CD14-positive monocyte (primary cell): ENCODE data around the gene RAB44. TPM values are rescaled to one million over a fixed set of nuclear protein-coding genes. Genes with fewer than 3 reads are reported as not detected.

Experiments
- DNase-seq, 3 donors: peaks; one replicate each; pipeline ENCODE4 v3.0.0-alpha.2; 2011 to 2022
- H2AFZ ChIP-seq: 2 replicates; pipeline ENCODE4 v1.6.0; 2012; ENCODE audit warnings: mild to moderate bottlenecking, low read depth, low read length, inconsistent platforms; ENCODE audit not compliant: insufficient read depth, poor library complexity, severe bottlenecking
- H3K27ac ChIP-seq, 2 donors: 1 replicate in 1 of 2; 2 replicates in 1 of 2; pipeline ENCODE4 v1.5.1; 2012 to 2013; ENCODE audit warnings: low read length in 2 of 2, control low read depth in 1 of 2, inconsistent platforms in 1 of 2, low read depth in 1 of 2, mild to moderate bottlenecking in 1 of 2
- H3K27me3 ChIP-seq, 2 donors: one replicate each; pipeline versions ENCODE4 v1.6.0 to v1.6.1; 2011 to 2013; ENCODE audit warnings: low read length in 2 of 2; ENCODE audit not compliant: control insufficient read depth in 2 of 2, insufficient read depth in 2 of 2
- H3K36me3 ChIP-seq, 2 donors: replicated peaks in 1 of 2; 1 replicate in 1 of 2; 2 replicates in 1 of 2; pipeline versions ENCODE4 v1.5.1 to v1.6.1; 2012 to 2013; ENCODE audit warnings: low read length in 2 of 2, control low read depth in 1 of 2, inconsistent platforms in 1 of 2, mild to moderate bottlenecking in 1 of 2; ENCODE audit not compliant: insufficient read depth in 2 of 2, control insufficient read depth in 1 of 2
- H3K4me1 ChIP-seq, 2 donors: 1 replicate in 1 of 2; 2 replicates in 1 of 2; pipeline versions ENCODE4 v1.5.1 to v1.6.1; 2012 to 2013; ENCODE audit warnings: low read length in 2 of 2, control low read depth in 1 of 2, inconsistent platforms in 1 of 2, mild to moderate bottlenecking in 1 of 2, moderate library complexity in 1 of 2; ENCODE audit not compliant: insufficient read depth in 2 of 2, control insufficient read depth in 1 of 2
- H3K4me2 ChIP-seq: replicated peaks from 2 replicates; pipeline ENCODE3; 2012; ENCODE audit warnings: low read length, moderate library complexity, mild to moderate bottlenecking; ENCODE audit not compliant: poor library complexity, severe bottlenecking; ENCODE audit errors: extremely low read depth
- H3K4me3 ChIP-seq, 3 experiments: fragments of 200-600 bp in 1 of 3; sonication (generic) in 1 of 3; replicated peaks in 1 of 3; 1 replicate in 2 of 3; 2 replicates in 1 of 3; pipeline ENCODE4 v1.5.1; 2011 to 2013; ENCODE audit warnings: low read length in 3 of 3, mild to moderate bottlenecking in 3 of 3, control low read depth in 2 of 3, low read depth in 2 of 3, inconsistent platforms in 1 of 3, moderate library complexity in 1 of 3
- H3K79me2 ChIP-seq: 2 replicates; pipeline ENCODE4 v1.6.0; 2012; ENCODE audit warnings: mild to moderate bottlenecking, control low read depth, inconsistent platforms, low read length, moderate library complexity; ENCODE audit not compliant: insufficient read depth
- H3K9ac ChIP-seq: 2 replicates; pipeline ENCODE4 v1.6.0; 2017; ENCODE audit warnings: low read length, mild to moderate bottlenecking; ENCODE audit not compliant: insufficient read depth, poor library complexity, severe bottlenecking
- H3K9me3 ChIP-seq, 2 donors: replicated peaks in 1 of 2; 1 replicate in 1 of 2; 2 replicates in 1 of 2; pipeline versions ENCODE4 v1.5.1 to v1.6.1; 2012 to 2013; ENCODE audit warnings: low read length in 2 of 2, control low read depth in 1 of 2; ENCODE audit not compliant: control insufficient read depth in 1 of 2, insufficient read depth in 1 of 2
- H4K20me1 ChIP-seq: 2 replicates; pipeline ENCODE4 v1.6.0; 2012; ENCODE audit warnings: mild to moderate bottlenecking, low read length, control low read depth, moderate library complexity; ENCODE audit not compliant: insufficient read depth
- H3K27ac Mint-ChIP-seq, 7 donors: one replicate each; pipeline ENCODE4 v1.8.0; 2020; ENCODE audit warnings: mild to moderate bottlenecking in 7 of 7, mixed read lengths in 7 of 7, moderate library complexity in 6 of 7, inconsistent platforms in 2 of 7
- H3K27me3 Mint-ChIP-seq, 3 donors: one replicate each; pipeline ENCODE4 v1.8.0; 2021 to 2022; ENCODE audit warnings: low read depth in 3 of 3, mild to moderate bottlenecking in 3 of 3, mixed read lengths in 3 of 3, moderate library complexity in 3 of 3, inconsistent platforms in 1 of 3
- H3K36me3 Mint-ChIP-seq, 2 donors: one replicate each; pipeline ENCODE4 v1.8.0; 2020; ENCODE audit warnings: mixed read lengths in 2 of 2, inconsistent platforms in 1 of 2, mild to moderate bottlenecking in 1 of 2
- H3K4me1 Mint-ChIP-seq: one replicate; pipeline ENCODE4 v1.8.0; 2020; ENCODE audit warnings: mild to moderate bottlenecking, mixed read lengths
- H3K4me3 Mint-ChIP-seq, 2 donors: one replicate each; pipeline ENCODE4 v1.8.0; 2020; ENCODE audit warnings: mild to moderate bottlenecking in 2 of 2, mixed read lengths in 2 of 2, moderate library complexity in 1 of 2
- H3K9me3 Mint-ChIP-seq, 7 donors: one replicate each; pipeline ENCODE4 v1.8.0; 2020 to 2022; ENCODE audit warnings: mixed read lengths in 7 of 7, mild to moderate bottlenecking in 6 of 7, moderate library complexity in 6 of 7, inconsistent platforms in 2 of 7
- WGBS: methylation state at CpG from one replicate; pipeline ENCODE4 v1.1.5; 2013; ENCODE audit warnings: missing lambda C conversion rate; ENCODE audit not compliant: insufficient coverage; 5-methylcytosine and 5-hydroxymethylcytosine counted together
- intact Hi-C, 2 donors: fragments of 100-400 bp; cut with micrococcal nuclease; formaldehyde crosslinking; loops; one replicate each; pipeline versions ENCODE4 v1.15.0 to v1.15.1; 2023
- polyA plus RNA-seq, 3 donors: library from polyadenylated mRNA; depleted of rRNA in 1 of 3; unstranded in 2 of 3; stranded (reverse) in 1 of 3; fragments of 300-500 nt in 2 of 3; fragments of >200 nt in 1 of 3; fragmentation: Illumina TruSeq in 2 of 3; gene quantifications; 1 replicate in 2 of 3; 2 replicates in 1 of 3; pipeline ENCODE4 v1.2.3, GENCODE V29; 2012 to 2021
- TF ChIP-seq, protein P1 (sequence below): fragments of 200-600 bp; IDR thresholded peaks from one replicate; pipeline ENCODE4 v1.8.0; 2022; ENCODE audit warnings: antibody characterized with exemption, mild to moderate bottlenecking

RAB44 gene
- polyA plus RNA-seq, 3 donors = 1.5 to 18.0 (median 1.9) TPM

- Mint-ChIP-seq H3K9me3 (peaks cover 2 to 4% (median 3%) of the 10 kb centered on the region in 7 donors), H3K27ac (peak overlapping the region in 4 of 7 donors; percentile 9 to 87 (median 76))
These were observed 31.5 kb downstream of the RAB44 start for GRCh38 chr6:36729161-36729524.

GRCh38 chr6:36730424-36731380 lies 33.1 kb downstream of the RAB44 start:
- H3K4me1 Mint-ChIP-seq = peaks cover 59% of the 10 kb centered on the region

More at GRCh38 chr6:36729161-36729524, 31.5 kb downstream of the RAB44 start:
- H3K9ac ChIP-seq = no peak overlapping the region
- H3K36me3 ChIP-seq = peaks cover 37 to 63% of the 10 kb centered on the region in 2 donors
- intact Hi-C loops = no loop called here
- H3K27me3 ChIP-seq = no peaks in the 10 kb centered on the region
- no peak overlapping the region for H2AFZ ChIP-seq
- TF ChIP-seq, protein P1, sequence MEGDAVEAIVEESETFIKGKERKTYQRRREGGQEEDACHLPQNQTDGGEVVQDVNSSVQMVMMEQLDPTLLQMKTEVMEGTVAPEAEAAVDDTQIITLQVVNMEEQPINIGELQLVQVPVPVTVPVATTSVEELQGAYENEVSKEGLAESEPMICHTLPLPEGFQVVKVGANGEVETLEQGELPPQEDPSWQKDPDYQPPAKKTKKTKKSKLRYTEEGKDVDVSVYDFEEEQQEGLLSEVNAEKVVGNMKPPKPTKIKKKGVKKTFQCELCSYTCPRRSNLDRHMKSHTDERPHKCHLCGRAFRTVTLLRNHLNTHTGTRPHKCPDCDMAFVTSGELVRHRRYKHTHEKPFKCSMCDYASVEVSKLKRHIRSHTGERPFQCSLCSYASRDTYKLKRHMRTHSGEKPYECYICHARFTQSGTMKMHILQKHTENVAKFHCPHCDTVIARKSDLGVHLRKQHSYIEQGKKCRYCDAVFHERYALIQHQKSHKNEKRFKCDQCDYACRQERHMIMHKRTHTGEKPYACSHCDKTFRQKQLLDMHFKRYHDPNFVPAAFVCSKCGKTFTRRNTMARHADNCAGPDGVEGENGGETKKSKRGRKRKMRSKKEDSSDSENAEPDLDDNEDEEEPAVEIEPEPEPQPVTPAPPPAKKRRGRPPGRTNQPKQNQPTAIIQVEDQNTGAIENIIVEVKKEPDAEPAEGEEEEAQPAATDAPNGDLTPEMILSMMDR = no peak
- H4K20me1 ChIP-seq = no peaks in the 10 kb centered on the region
- DNase-seq = peak in 1 of 3 donors; percentile 55
- no peak overlapping the region for H3K4me3 ChIP-seq
- peaks cover 0 to 3% (median 3%) of the 10 kb centered on the region in 3 donors for H3K27me3 Mint-ChIP-seq
- H3K4me1 ChIP-seq = peaks cover 25 to 31% of the 10 kb centered on the region in 2 donors
- peaks cover 19% of the 10 kb centered on the region for H3K79me2 ChIP-seq
- H3K4me2 ChIP-seq = no peak overlapping the region
- peaks cover 0 to 4% of the 10 kb centered on the region in 2 donors for H3K9me3 ChIP-seq
- 83% methylated on average over 1 of the region's 3 CpGs for WGBS
- peaks cover 52 to 94% of the 10 kb centered on the region in 2 donors for H3K36me3 Mint-ChIP-seq
- H3K27ac ChIP-seq = no peak overlapping the region
- no peak overlapping the region for H3K4me3 Mint-ChIP-seq
- peaks cover 46% of the 10 kb centered on the region for H3K4me1 Mint-ChIP-seq

More at GRCh38 chr6:36730424-36731380, 33.1 kb downstream of the RAB44 start:
- H3K27ac Mint-ChIP-seq = peak overlapping the region in 3 of 7 donors; percentile 12 to 47 (median 42)
- Histone ChIP-seq H3K27ac (no peak overlapping the region), H3K27me3 (no peaks in the 10 kb centered on the region), H3K4me1 (peaks cover 40 to 46% of the 10 kb centered on the region in 2 donors), H3K36me3 (peaks cover 33 to 50% of the 10 kb centered on the region in 2 donors), H3K9me3 (peaks cover 0 to 4% of the 10 kb centered on the region in 2 donors), H3K4me2 (no peak overlapping the region), H2AFZ (no peak overlapping the region), H4K20me1 (no peaks in the 10 kb centered on the region), H3K4me3 (no peak overlapping the region), H3K9ac (no peak overlapping the region), H3K79me2 (peaks cover 10% of the 10 kb centered on the region)
- TF ChIP-seq, protein P1 = no peak
- intact Hi-C loops = no loop called here
- WGBS = 98% methylated on average over 7 of the region's 15 CpGs
- DNase-seq = no peak
- H3K27me3 Mint-ChIP-seq = peaks cover 0 to 6% (median 3%) of the 10 kb centered on the region in 3 donors
- peaks cover 2 to 4% (median 3%) of the 10 kb centered on the region in 7 donors for H3K9me3 Mint-ChIP-seq
- H3K36me3 Mint-ChIP-seq = peaks cover 38 to 79% of the 10 kb centered on the region in 2 donors
- H3K4me3 Mint-ChIP-seq = no peak overlapping the region
